Measurements from ENCODE around the gene ATP13A4. TPM values are rescaled to one million over a fixed set of nuclear protein-coding genes. Genes with fewer than 3 reads are reported as not detected.

The ATP13A4 gene
- total RNA-seq (under 1 TPM; 0.10 to 0.15 TPM), polyA plus RNA-seq (not detected)
- long read RNA-seq, donor 1 = 0 reads
- long read RNA-seq, donor 2 = 0 reads

GRCh38 chr3:193554811-193555210, at the start of gene ATP13A4:
TSS of gene ATP13A4 (minus strand) at chr3:193554895. CDS start at chr3:193554799, 96 bp downstream.
- H3K9me3 ChIP-seq (ENCODE audit: control insufficient read depth, low read length) = no peaks in the 10 kb centered on the region
- no peaks in the 10 kb centered on the region for H3K4me1 ChIP-seq (ENCODE audit: control insufficient read depth in 1 of 2, insufficient read depth in 2 of 2, low read length in 2 of 2)
- WGBS, 2 donors = 38 to 41% methylated on average over 9 of the region's 9 CpGs
- H3K4me3 ChIP-seq (ENCODE audit: low read length in 2 of 2) = no peak within 1 kb of the TSS
- intact Hi-C loops (cut with DNase I) = no loop called here
- ATAC-seq (ENCODE audit: low FRiP score) (no peak), DNase-seq (no peak)
- no peaks in the 10 kb centered on the region for H3K27me3 ChIP-seq (ENCODE audit: control insufficient read depth in 1 of 2, insufficient read depth in 2 of 2, low read length in 1 of 2)
- H3K36me3 ChIP-seq (ENCODE audit: control insufficient read depth in 1 of 2, insufficient read depth in 2 of 2, low read length in 1 of 2) = no peaks in the 10 kb centered on the region
- no peak within 1 kb of the TSS for H3K27ac ChIP-seq (ENCODE audit: low read depth in 1 of 2, low read length in 2 of 2)

GRCh38 chr3:193599393-193599792, 44.7 kb upstream of the ATP13A4 start:
- peaks cover 0 to 6% of the 10 kb centered on the region in 2 donors for H3K4me1 ChIP-seq (ENCODE audit: control insufficient read depth in 1 of 2, insufficient read depth in 2 of 2, low read length in 2 of 2)
- ATAC-seq (ENCODE audit: low FRiP score) = no peak
- no peaks in the 10 kb centered on the region for H3K9me3 ChIP-seq (ENCODE audit: control insufficient read depth, low read length)
- H3K27ac ChIP-seq (ENCODE audit: low read depth in 1 of 2, low read length in 2 of 2) = no peak overlapping the region
- DNase-seq = no peak
- WGBS, 2 donors = 93 to 100% methylated on average over 1 of the region's 1 CpG
- intact Hi-C loops (cut with DNase I) = no loop called here
- H3K36me3 ChIP-seq (ENCODE audit: control insufficient read depth in 1 of 2, insufficient read depth in 2 of 2, low read length in 1 of 2) = peaks cover 0 to 4% of the 10 kb centered on the region in 2 donors
- no peak overlapping the region for H3K4me3 ChIP-seq (ENCODE audit: low read length in 2 of 2)
- no peaks in the 10 kb centered on the region for H3K27me3 ChIP-seq (ENCODE audit: control insufficient read depth in 1 of 2, insufficient read depth in 2 of 2, low read length in 1 of 2)

GRCh38 chr3:193598202-193598601, 43.5 kb upstream of the ATP13A4 start:
- H3K4me1 ChIP-seq (ENCODE audit: control insufficient read depth in 1 of 2, insufficient read depth in 2 of 2, low read length in 2 of 2) = peaks cover 0 to 4% of the 10 kb centered on the region in 2 donors
- H3K4me3 ChIP-seq (ENCODE audit: low read length in 2 of 2) = no peak overlapping the region
- DNase-seq = no peak
- intact Hi-C loops (cut with DNase I) = no loop called here
- no peaks in the 10 kb centered on the region for H3K9me3 ChIP-seq (ENCODE audit: control insufficient read depth, low read length)
- WGBS, 2 donors = 93 to 95% methylated on average over 2 of the region's 2 CpGs
- H3K36me3 ChIP-seq (ENCODE audit: control insufficient read depth in 1 of 2, insufficient read depth in 2 of 2, low read length in 1 of 2) = peaks cover 0 to 4% of the 10 kb centered on the region in 2 donors
- ATAC-seq (ENCODE audit: low FRiP score) = no peak
- H3K27me3 ChIP-seq (ENCODE audit: control insufficient read depth in 1 of 2, insufficient read depth in 2 of 2, low read length in 1 of 2) = no peaks in the 10 kb centered on the region
- no peak overlapping the region for H3K27ac ChIP-seq (ENCODE audit: low read depth in 1 of 2, low read length in 2 of 2)

GRCh38 chr3:193595939-193596487, 41.3 kb upstream of the ATP13A4 start:
- H3K36me3 ChIP-seq (ENCODE audit: control insufficient read depth in 1 of 2, insufficient read depth in 2 of 2, low read length in 1 of 2) = peaks cover 0 to 4% of the 10 kb centered on the region in 2 donors
- no peak overlapping the region for H3K27ac ChIP-seq (ENCODE audit: low read depth in 1 of 2, low read length in 2 of 2)
- intact Hi-C loops (cut with DNase I) = no loop called here
- H3K4me3 ChIP-seq (ENCODE audit: low read length in 2 of 2) = no peak overlapping the region
- H3K9me3 ChIP-seq (ENCODE audit: control insufficient read depth, low read length) = no peaks in the 10 kb centered on the region
- peaks cover 0 to 1% of the 10 kb centered on the region in 2 donors for H3K4me1 ChIP-seq (ENCODE audit: control insufficient read depth in 1 of 2, insufficient read depth in 2 of 2, low read length in 2 of 2)
- 95 to 97% methylated on average over 5 of the region's 5 CpGs for WGBS, 2 donors
- no peak for ATAC-seq (ENCODE audit: low FRiP score)
- no peak for DNase-seq
- H3K27me3 ChIP-seq (ENCODE audit: control insufficient read depth in 1 of 2, insufficient read depth in 2 of 2, low read length in 1 of 2) = no peaks in the 10 kb centered on the region

- ATAC-seq (ENCODE audit: low FRiP score) = no peak
- H3K36me3 ChIP-seq (ENCODE audit: control insufficient read depth in 1 of 2, insufficient read depth in 2 of 2, low read length in 1 of 2) = peaks cover 0 to under 1% of the 10 kb centered on the region in 2 donors
- no peak overlapping the region for H3K27ac ChIP-seq (ENCODE audit: low read depth in 1 of 2, low read length in 2 of 2)
- H3K4me3 ChIP-seq (ENCODE audit: low read length in 2 of 2) = no peak overlapping the region
- H3K9me3 ChIP-seq (ENCODE audit: control insufficient read depth, low read length) = no peaks in the 10 kb centered on the region
- 70 to 73% methylated on average over 1 of the region's 1 CpG for WGBS, 2 donors
- H3K27me3 ChIP-seq (ENCODE audit: control insufficient read depth in 1 of 2, insufficient read depth in 2 of 2, low read length in 1 of 2) = no peaks in the 10 kb centered on the region
- DNase-seq = no peak
- peaks cover 0 to 1% of the 10 kb centered on the region in 2 donors for H3K4me1 ChIP-seq (ENCODE audit: control insufficient read depth in 1 of 2, insufficient read depth in 2 of 2, low read length in 2 of 2)
- intact Hi-C loops (cut with DNase I) = no loop called here
Measured at GRCh38 chr3:193594946-193595689, 40.4 kb upstream of the ATP13A4 start.

GRCh38 chr3:193593668-193594030, 39.0 kb upstream of the ATP13A4 start:
- peak; percentile 23 for ATAC-seq (ENCODE audit: low FRiP score)
- intact Hi-C loops (cut with DNase I) = no loop called here
- WGBS, 2 donors = 0 to 1% methylated on average over 11 of the region's 11 CpGs

DNA sequence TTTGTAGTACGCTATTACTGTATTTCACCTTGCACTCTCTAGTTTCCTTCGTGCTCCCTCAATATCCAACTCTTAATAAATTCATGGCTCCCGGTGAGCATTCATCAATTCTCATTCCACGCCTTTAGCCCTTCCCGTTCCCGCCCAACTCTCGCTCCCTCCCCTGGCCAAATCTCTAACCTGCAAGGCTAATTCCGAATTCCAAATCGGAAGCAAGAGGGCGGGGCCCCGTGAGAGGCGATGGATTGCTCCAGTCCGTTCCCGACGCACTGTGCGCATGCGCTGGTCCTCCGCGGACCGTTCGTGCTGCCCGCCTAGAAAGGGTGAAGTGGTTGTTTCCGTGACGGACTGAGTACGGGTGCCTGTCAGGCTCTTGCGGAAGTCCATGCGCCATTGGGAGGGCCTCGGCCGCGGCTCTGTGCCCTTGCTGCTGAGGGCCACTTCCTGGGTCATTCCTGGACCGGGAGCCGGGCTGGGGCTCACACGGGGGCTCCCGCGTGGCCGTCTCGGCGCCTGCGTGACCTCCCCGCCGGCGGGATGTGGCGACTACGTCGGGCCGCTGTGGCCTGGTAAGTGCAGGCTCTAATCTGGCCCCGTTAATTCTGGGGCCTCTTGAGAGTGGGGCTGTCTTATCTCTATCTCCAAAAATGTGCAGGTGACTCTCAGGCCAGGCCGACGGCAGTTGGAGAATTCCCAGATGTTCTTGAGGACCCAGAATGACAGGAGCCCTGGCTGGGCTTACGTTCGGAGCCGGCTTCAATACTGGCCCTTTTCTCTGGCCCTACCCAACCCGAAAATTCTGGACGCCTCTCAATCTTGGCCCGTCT, 38.4 kb upstream of the ATP13A4 start, which contains the start of gene OPA1:
Gene OPA1 (plus strand): TSS at position 368 of the 827 bp plus-strand sequence. CDS start 170 bp downstream, at position 538.
- Histone ChIP-seq H3K4me1 (ENCODE audit: control insufficient read depth in 1 of 2, insufficient read depth in 2 of 2, low read length in 2 of 2) (peaks cover 0 to 1% of the 10 kb centered on the region in 2 donors), H3K27me3 (ENCODE audit: control insufficient read depth in 1 of 2, insufficient read depth in 2 of 2, low read length in 1 of 2) (no peaks in the 10 kb centered on the region), H3K9me3 (ENCODE audit: control insufficient read depth, low read length) (no peaks in the 10 kb centered on the region), H3K27ac (ENCODE audit: low read depth in 1 of 2, low read length in 2 of 2) (peak within 1 kb of the TSS; percentile 36 to 52), H3K36me3 (ENCODE audit: control insufficient read depth in 1 of 2, insufficient read depth in 2 of 2, low read length in 1 of 2) (no peaks in the 10 kb centered on the region), H3K4me3 (ENCODE audit: low read length in 2 of 2) (peak within 1 kb of the TSS; percentile 89 to 97)
- intact Hi-C loops (cut with DNase I) = no loop called here
- ATAC-seq (ENCODE audit: low FRiP score) = peak; percentile 99
- peak; percentile 99 to 100 for DNase-seq
- WGBS, 2 donors = 0 to 1% methylated on average over 55 of the region's 55 CpGs

More at GRCh38 chr3:193593668-193594030, 39.0 kb upstream of the ATP13A4 start:
- Histone ChIP-seq H3K9me3 (ENCODE audit: control insufficient read depth, low read length) (no peaks in the 10 kb centered on the region), H3K27ac (ENCODE audit: low read depth in 1 of 2, low read length in 2 of 2) (peak overlapping the region; percentile 30 to 36), H3K4me1 (ENCODE audit: control insufficient read depth in 1 of 2, insufficient read depth in 2 of 2, low read length in 2 of 2) (peaks cover 0 to 1% of the 10 kb centered on the region in 2 donors), H3K36me3 (ENCODE audit: control insufficient read depth in 1 of 2, insufficient read depth in 2 of 2, low read length in 1 of 2) (no peaks in the 10 kb centered on the region), H3K4me3 (ENCODE audit: low read length in 2 of 2) (peak overlapping the region; percentile 89 to 97), H3K27me3 (ENCODE audit: control insufficient read depth in 1 of 2, insufficient read depth in 2 of 2, low read length in 1 of 2) (no peaks in the 10 kb centered on the region)
- DNase-seq = no peak

DNA sequence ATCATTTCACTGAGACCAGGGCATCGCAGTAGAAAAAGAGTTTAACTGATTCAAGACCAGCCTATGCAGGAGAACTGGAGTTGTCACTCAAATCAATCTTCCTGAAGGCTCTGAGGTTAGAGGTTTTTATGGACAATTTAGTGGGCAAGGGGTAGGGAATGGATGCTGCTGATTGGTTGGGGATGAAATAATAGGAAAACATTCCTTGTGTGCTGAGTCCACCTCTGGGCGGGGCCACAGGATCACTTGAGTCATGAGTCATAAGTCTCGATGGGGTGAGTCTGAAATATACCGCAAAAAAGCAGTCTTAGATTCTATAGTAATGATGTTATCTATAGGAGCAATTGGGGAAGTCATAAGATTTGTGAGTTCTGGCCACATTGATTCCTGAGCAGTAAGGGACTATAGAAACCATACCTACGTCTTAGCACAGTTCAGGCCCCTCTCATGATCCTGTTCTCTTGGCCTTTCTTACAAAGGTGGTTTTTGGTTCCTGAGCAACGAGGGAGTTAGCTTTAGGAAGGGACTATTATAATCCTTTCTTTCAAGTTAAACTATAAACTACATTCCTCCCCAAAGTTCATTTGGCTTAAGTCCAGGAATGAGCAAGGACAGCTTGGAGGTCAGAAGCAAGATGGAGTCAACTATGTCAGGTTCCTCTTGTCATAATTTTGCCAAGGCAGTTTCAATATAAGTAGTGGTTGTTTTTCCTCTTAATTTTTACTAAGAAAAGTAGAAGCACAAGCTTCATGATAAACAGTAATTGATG, 35.6 kb upstream of the ATP13A4 start:
- intact Hi-C loops (cut with DNase I) = no loop called here

More for the DNA sequence above, 35.6 kb upstream of the ATP13A4 start:
- H3K36me3 ChIP-seq (ENCODE audit: control insufficient read depth in 1 of 2, insufficient read depth in 2 of 2, low read length in 1 of 2) = no peaks in the 10 kb centered on the region
- no peak for DNase-seq
- H3K9me3 ChIP-seq (ENCODE audit: control insufficient read depth, low read length) = no peaks in the 10 kb centered on the region
- WGBS, 2 donors = 84 to 87% methylated on average over 6 of the region's 6 CpGs
- H3K27ac ChIP-seq (ENCODE audit: low read depth in 1 of 2, low read length in 2 of 2) = no peak overlapping the region
- H3K4me1 ChIP-seq (ENCODE audit: control insufficient read depth in 1 of 2, insufficient read depth in 2 of 2, low read length in 2 of 2) = peaks cover 0 to 1% of the 10 kb centered on the region in 2 donors
- no peak for ATAC-seq (ENCODE audit: low FRiP score)
- no peaks in the 10 kb centered on the region for H3K27me3 ChIP-seq (ENCODE audit: control insufficient read depth in 1 of 2, insufficient read depth in 2 of 2, low read length in 1 of 2)
- H3K4me3 ChIP-seq (ENCODE audit: low read length in 2 of 2) = no peak overlapping the region
